Sigmoid colon (tissue), 7 donors: ENCODE data around the gene KRTAP4-3. TPM values are rescaled to one million over a fixed set of nuclear protein-coding genes. Genes with fewer than 3 reads are reported as not detected.

Experiments
- DNase-seq: peaks from one replicate; pipeline ENCODE4 v3.0.0-alpha.2; 2019
- H3K27ac ChIP-seq, 4 donors: fragments of 200-600 bp; sonication (generic); one replicate each; pipeline ENCODE4 v1.5.1; 2016 to 2019; ENCODE audit warnings: mild to moderate bottlenecking in 1 of 4
- H3K27me3 ChIP-seq, 3 donors: fragments of 200-600 bp; sonication (generic); one replicate each; pipeline ENCODE4 v1.5.1; 2019; ENCODE audit warnings: mild to moderate bottlenecking in 1 of 3
- H3K36me3 ChIP-seq, 4 donors: fragments of 200-600 bp; sonication (generic); one replicate each; pipeline ENCODE4 v1.5.1; 2016 to 2019
- H3K4me1 ChIP-seq, 4 donors: fragments of 200-600 bp; sonication (generic); one replicate each; pipeline ENCODE4 v1.5.1; 2017 to 2019
- H3K4me3 ChIP-seq, 4 donors: fragments of 200-600 bp; sonication (generic); one replicate each; pipeline ENCODE4 v1.5.1; 2017 to 2019; ENCODE audit warnings: mild to moderate bottlenecking in 2 of 4, moderate library complexity in 1 of 4
- H3K9me3 ChIP-seq, 4 donors: fragments of 200-600 bp in 3 of 4; sonication (generic) in 3 of 4; one replicate each; pipeline versions ENCODE4 v1.5.1 to v1.6.1; 2013 to 2019
- EP300 ChIP-seq, 4 donors: sonication (generic); formaldehyde crosslinking; IDR thresholded peaks; one replicate each; pipeline ENCODE4 v1.6.1; 2017; ENCODE audit warnings: antibody characterized with exemption in 4 of 4
- POLR2A ChIP-seq, 2 donors: fragments of 450-650 bp; IDR thresholded peaks; one replicate each; pipeline ENCODE4 v1.6.1; 2016; ENCODE audit warnings: antibody characterized with exemption in 2 of 2, mild to moderate bottlenecking in 2 of 2, moderate library complexity in 2 of 2
- POLR2AphosphoS5 ChIP-seq, 4 donors: sonication (generic); formaldehyde crosslinking; IDR thresholded peaks; one replicate each; pipeline ENCODE4 v1.6.1; 2017; ENCODE audit warnings: antibody characterized with exemption in 4 of 4
- WGBS, 2 donors: extraction: QIAGEN DNeasy Blood & Tissue Kit; methylation state at CpG; one replicate each; pipeline ENCODE4 v1.1.7; 2013; 5-methylcytosine and 5-hydroxymethylcytosine counted together
- intact Hi-C: fragments of 100-400 bp; cut with DNase I; formaldehyde crosslinking; loops from one replicate; pipeline ENCODE4 v1.15.1; 2023
- polyA plus RNA-seq, 3 donors: library from polyadenylated mRNA; stranded (reverse); fragments of 200-250 nt; gene quantifications; one replicate each; pipeline ENCODE4 v1.2.3, GENCODE V29; 2013
- total RNA-seq, 4 donors: library from RNA; depleted of rRNA; stranded (reverse); fragments of >200 nt; gene quantifications; one replicate each; pipeline ENCODE4 v1.1.0, GENCODE V29; 2016
- TF ChIP-seq, protein P1 (sequence below), 4 experiments: fragments of 450-650 bp in 3 of 4; fragments of 200-600 bp in 1 of 4; IDR thresholded peaks; one replicate each; pipeline ENCODE4 v1.5.1; 2016 to 2019; ENCODE audit warnings: antibody characterized with exemption in 4 of 4, mild to moderate bottlenecking in 3 of 4, moderate library complexity in 2 of 4
- donor health status: healthy with polysubstance abuse.
- donor health status: Bipolar disorder and iron deficiency.
- donor health status: healthy.

The KRTAP4-3 gene
- not detected for total RNA-seq
- polyA plus RNA-seq, result not detected

DNA sequence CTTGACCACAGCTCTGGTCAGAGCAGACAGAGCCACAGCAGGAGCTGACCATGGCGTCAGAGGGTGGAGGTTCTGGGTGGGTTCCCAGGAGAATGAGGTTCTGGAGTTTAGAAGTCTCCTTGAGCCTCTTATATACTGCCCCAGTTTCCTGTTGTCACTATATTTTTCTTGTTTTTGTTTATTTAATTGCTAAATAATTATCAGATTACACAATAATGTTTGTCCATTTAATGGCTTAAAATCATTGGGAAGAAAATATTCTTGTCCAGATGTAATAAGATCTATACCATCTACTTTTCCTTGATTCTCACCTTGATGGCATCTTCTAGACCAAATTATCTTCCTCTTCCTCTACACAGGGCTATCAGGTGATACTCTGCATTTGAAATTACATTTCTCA, at the start of gene KRTAP4-3:
Gene KRTAP4-3 (minus strand): TSS at position 101 of the 400 bp plus-strand sequence. CDS start 49 bp downstream, at position 52.
- Histone ChIP-seq H3K9me3 (no peaks in the 10 kb centered on the region), H3K4me1 (no peaks in the 10 kb centered on the region), H3K4me3 (no peak within 1 kb of the TSS), H3K27ac (no peak within 1 kb of the TSS), H3K36me3 (no peaks in the 10 kb centered on the region), H3K27me3 (no peaks in the 10 kb centered on the region)
- TF ChIP-seq POLR2AphosphoS5 (IDR thresholded peaks at IDR 0.05) (no peak), POLR2A (IDR thresholded peaks at IDR 0.05) (no peak), EP300 (IDR thresholded peaks at IDR 0.05) (no peak)
- TF ChIP-seq, protein P1, sequence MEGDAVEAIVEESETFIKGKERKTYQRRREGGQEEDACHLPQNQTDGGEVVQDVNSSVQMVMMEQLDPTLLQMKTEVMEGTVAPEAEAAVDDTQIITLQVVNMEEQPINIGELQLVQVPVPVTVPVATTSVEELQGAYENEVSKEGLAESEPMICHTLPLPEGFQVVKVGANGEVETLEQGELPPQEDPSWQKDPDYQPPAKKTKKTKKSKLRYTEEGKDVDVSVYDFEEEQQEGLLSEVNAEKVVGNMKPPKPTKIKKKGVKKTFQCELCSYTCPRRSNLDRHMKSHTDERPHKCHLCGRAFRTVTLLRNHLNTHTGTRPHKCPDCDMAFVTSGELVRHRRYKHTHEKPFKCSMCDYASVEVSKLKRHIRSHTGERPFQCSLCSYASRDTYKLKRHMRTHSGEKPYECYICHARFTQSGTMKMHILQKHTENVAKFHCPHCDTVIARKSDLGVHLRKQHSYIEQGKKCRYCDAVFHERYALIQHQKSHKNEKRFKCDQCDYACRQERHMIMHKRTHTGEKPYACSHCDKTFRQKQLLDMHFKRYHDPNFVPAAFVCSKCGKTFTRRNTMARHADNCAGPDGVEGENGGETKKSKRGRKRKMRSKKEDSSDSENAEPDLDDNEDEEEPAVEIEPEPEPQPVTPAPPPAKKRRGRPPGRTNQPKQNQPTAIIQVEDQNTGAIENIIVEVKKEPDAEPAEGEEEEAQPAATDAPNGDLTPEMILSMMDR (IDR thresholded peaks at IDR 0.05), result no peak
- WGBS, 2 donors, result 76 to 82% methylated on average over 1 of the region's 1 CpG
- no peak for DNase-seq
- intact Hi-C loops, result no loop called here

DNA sequence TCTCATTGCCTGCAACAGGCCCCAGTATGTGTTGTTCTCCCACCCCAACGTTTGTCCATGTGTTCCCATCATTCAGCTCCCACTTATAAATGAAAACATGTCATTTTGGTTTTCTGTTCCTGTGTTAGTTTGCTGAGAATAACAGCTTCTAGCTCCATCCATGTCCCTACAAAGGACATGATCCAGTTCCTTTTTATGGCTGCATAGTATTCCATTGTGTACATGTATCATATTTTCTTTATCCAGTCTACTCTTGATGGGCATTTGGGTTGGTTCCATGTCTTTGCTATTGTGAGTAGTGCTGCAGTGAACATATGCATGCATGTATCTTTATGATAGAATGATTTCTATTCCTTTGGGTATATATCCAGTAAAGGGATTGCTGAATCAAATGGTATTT, 47.7 kb upstream of the KRTAP4-3 start:
- intact Hi-C loops, result no loop called here
- 80 to 82% methylated on average over 1 of the region's 1 CpG for WGBS, 2 donors

GRCh38 chr17:41212524-41213169, 44.6 kb upstream of the KRTAP4-3 start:
- 51 to 77% methylated on average over 7 of the region's 7 CpGs for WGBS, 2 donors
- no peak for DNase-seq
- TF ChIP-seq POLR2A (IDR thresholded peaks at IDR 0.05) (no peak), EP300 (IDR thresholded peaks at IDR 0.05) (no peak), POLR2AphosphoS5 (IDR thresholded peaks at IDR 0.05) (no peak)
- TF ChIP-seq, protein P1 (IDR thresholded peaks at IDR 0.05), result no peak
- Histone ChIP-seq H3K9me3 (no peaks in the 10 kb centered on the region), H3K27ac (no peak overlapping the region), H3K4me3 (no peak overlapping the region), H3K4me1 (no peaks in the 10 kb centered on the region), H3K36me3 (no peaks in the 10 kb centered on the region), H3K27me3 (peaks cover 0 to 4% (median 4%) of the 10 kb centered on the region in 3 donors)
- intact Hi-C loops, result no loop called here

More for the DNA sequence above, 47.7 kb upstream of the KRTAP4-3 start:
- no peaks in the 10 kb centered on the region for H3K9me3 ChIP-seq
- peaks cover 0 to 4% (median 4%) of the 10 kb centered on the region in 3 donors for H3K27me3 ChIP-seq
- no peak overlapping the region for H3K27ac ChIP-seq
- no peaks in the 10 kb centered on the region for H3K36me3 ChIP-seq
- DNase-seq, result no peak
- TF ChIP-seq POLR2A (IDR thresholded peaks at IDR 0.05), result no peak
- TF ChIP-seq, protein P1 (IDR thresholded peaks at IDR 0.05), result no peak
- no peak for TF ChIP-seq EP300 (IDR thresholded peaks at IDR 0.05)
- no peak for TF ChIP-seq POLR2AphosphoS5 (IDR thresholded peaks at IDR 0.05)
- H3K4me1 ChIP-seq, result no peaks in the 10 kb centered on the region
- no peak overlapping the region for H3K4me3 ChIP-seq

GRCh38 chr17:41211845-41212466, 43.9 kb upstream of the KRTAP4-3 start:
- no peak overlapping the region for H3K4me3 ChIP-seq
- H3K9me3 ChIP-seq, result no peaks in the 10 kb centered on the region
- peaks cover 0 to 4% (median 4%) of the 10 kb centered on the region in 3 donors for H3K27me3 ChIP-seq
- H3K36me3 ChIP-seq, result no peaks in the 10 kb centered on the region
- TF ChIP-seq POLR2A (IDR thresholded peaks at IDR 0.05) (no peak), EP300 (IDR thresholded peaks at IDR 0.05) (no peak), POLR2AphosphoS5 (IDR thresholded peaks at IDR 0.05) (no peak)
- TF ChIP-seq, protein P1 (IDR thresholded peaks at IDR 0.05), result no peak
- no peak for DNase-seq
- 11 to 39% methylated on average over 1 of the region's 1 CpG for WGBS, 2 donors
- intact Hi-C loops, result no loop called here
- H3K4me1 ChIP-seq, result no peaks in the 10 kb centered on the region
- no peak overlapping the region for H3K27ac ChIP-seq
